AG08396 (cell line): ENCODE data around the gene LSAMP.

Source experiments
- DNase-seq: peaks from one replicate; pipeline ENCODE4 v3.0.0; 2012; ENCODE audit warnings: low spot score, mixed read lengths

LSAMP gene

GRCh38 chr3:116429479-116430269, 15.6 kb downstream of the LSAMP start:
- DNase-seq = no peak

- no peak for DNase-seq
Observed at GRCh38 chr3:116426036-116426435, 19.3 kb downstream of the LSAMP start.

- DNase-seq = no peak
Observed at GRCh38 chr3:116425126-116425525, 20.2 kb downstream of the LSAMP start.

- no peak for DNase-seq
Observed at GRCh38 chr3:116423945-116424344, 21.3 kb downstream of the LSAMP start.

- no peak for DNase-seq
Observed at GRCh38 chr3:116423374-116423773, 21.9 kb downstream of the LSAMP start.

- DNase-seq = no peak
Observed at GRCh38 chr3:116417151-116417550, 28.1 kb downstream of the LSAMP start.

- no peak for DNase-seq
Observed at GRCh38 chr3:116413319-116413718, 32.0 kb downstream of the LSAMP start.

- no peak for DNase-seq
Observed at GRCh38 chr3:116408473-116408872, 36.8 kb downstream of the LSAMP start.

GRCh38 chr3:116405231-116405630, 40.1 kb downstream of the LSAMP start:
- no peak for DNase-seq

GRCh38 chr3:116399701-116400226, 45.5 kb downstream of the LSAMP start:
- no peak for DNase-seq

GRCh38 chr3:116394365-116394764, 50.9 kb downstream of the LSAMP start:
- DNase-seq = no peak

- DNase-seq = no peak
Observed at GRCh38 chr3:116393199-116393598, 52.1 kb downstream of the LSAMP start.

- no peak for DNase-seq
Observed at GRCh38 chr3:116392291-116392690, 53.0 kb downstream of the LSAMP start.

- no peak for DNase-seq
Observed at GRCh38 chr3:116391296-116392201, 53.7 kb downstream of the LSAMP start.

GRCh38 chr3:116390318-116390717, 55.0 kb downstream of the LSAMP start:
- DNase-seq = no peak

- DNase-seq = no peak
Observed at GRCh38 chr3:116388867-116389385, 56.4 kb downstream of the LSAMP start.

- DNase-seq = no peak
Observed at GRCh38 chr3:116386168-116386567, 59.1 kb downstream of the LSAMP start.

- no peak for DNase-seq
Observed at GRCh38 chr3:116384717-116385116, 60.6 kb downstream of the LSAMP start.

GRCh38 chr3:116378077-116378476, 67.2 kb downstream of the LSAMP start:
- no peak for DNase-seq

- no peak for DNase-seq
Observed at GRCh38 chr3:116374901-116375300, 70.4 kb downstream of the LSAMP start.

GRCh38 chr3:116367761-116368395, 77.4 kb downstream of the LSAMP start:
- no peak for DNase-seq

- DNase-seq = no peak
Observed at GRCh38 chr3:116356056-116356455, 89.2 kb downstream of the LSAMP start.
